ENCODE data around the gene CYP46A1.
A peak's percentile ranks its signal among the peaks of the same experiment; 100 is the strongest.

Gene CYP46A1

DNA sequence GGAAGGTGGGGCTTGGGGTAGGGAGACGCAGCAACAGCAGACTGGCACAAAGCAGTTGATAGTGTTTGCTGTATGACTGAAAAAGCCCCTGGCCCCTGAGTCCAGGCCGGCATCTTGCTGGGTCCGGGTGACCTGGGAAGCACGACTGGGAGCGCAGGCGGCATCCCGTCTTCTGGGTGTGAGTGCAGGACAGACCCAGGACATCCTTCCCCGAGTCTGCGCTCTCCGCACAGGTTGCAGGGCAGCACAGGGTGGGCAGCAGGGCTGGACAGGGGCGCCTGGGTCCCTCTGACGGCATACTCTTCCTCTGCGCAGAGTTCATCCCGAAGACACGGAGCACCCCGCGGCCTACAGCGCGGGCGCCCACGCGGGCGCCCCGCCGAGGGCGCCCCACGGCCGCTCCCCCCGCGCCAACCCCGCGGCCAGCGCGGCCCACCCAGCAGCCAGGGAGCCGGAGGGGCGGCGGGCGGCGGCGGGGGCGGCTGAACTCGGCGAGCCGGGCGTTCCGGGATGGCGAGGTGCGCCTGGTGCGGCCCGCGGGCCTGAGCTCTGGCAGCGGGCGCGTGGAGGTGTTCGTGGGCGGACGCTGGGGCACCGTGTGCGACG, 9.2 kb upstream of the CYP46A1 start:
- no peak for DNase-seq

- no peak for DNase-seq
Observed at GRCh38 chr14:99675382-99675835, 8.7 kb upstream of the CYP46A1 start.

GRCh38 chr14:99675951-99676350, 8.1 kb upstream of the CYP46A1 start:
- no peak for DNase-seq

GRCh38 chr14:99676657-99677056, 7.4 kb upstream of the CYP46A1 start:
- no peak for DNase-seq

- DNase-seq, result no peak
Observed at GRCh38 chr14:99677231-99678140, 6.6 kb upstream of the CYP46A1 start.

GRCh38 chr14:99678198-99678597, 5.9 kb upstream of the CYP46A1 start:
- DNase-seq, result no peak

DNA sequence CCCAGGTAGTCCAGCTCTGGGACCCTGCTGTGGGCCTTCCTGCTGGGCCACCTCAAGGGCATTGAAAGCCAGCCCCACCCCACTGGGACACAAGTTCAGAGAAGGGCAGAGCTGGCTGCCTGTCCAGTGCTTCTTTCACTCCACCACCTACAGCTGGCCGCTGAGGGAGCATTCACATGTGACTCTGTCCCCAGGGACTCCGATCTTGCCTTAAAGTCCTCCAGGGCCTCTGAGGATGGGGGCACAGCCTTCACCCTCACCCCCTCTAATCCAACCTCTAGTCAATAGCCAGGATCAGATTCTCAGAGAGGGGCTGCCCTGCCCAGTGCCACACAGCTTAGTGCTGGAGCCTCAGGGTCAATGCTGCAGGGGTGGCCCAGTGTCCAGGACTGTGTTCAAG, 5.0 kb upstream of the CYP46A1 start:
- DNase-seq, result no peak

GRCh38 chr14:99679543-99679942, 4.6 kb upstream of the CYP46A1 start:
- no peak for DNase-seq

GRCh38 chr14:99679996-99680395, 4.1 kb upstream of the CYP46A1 start:
- no peak for DNase-seq

- DNase-seq, result no peak
Observed at GRCh38 chr14:99681101-99681831, 2.8 kb upstream of the CYP46A1 start.

DNA sequence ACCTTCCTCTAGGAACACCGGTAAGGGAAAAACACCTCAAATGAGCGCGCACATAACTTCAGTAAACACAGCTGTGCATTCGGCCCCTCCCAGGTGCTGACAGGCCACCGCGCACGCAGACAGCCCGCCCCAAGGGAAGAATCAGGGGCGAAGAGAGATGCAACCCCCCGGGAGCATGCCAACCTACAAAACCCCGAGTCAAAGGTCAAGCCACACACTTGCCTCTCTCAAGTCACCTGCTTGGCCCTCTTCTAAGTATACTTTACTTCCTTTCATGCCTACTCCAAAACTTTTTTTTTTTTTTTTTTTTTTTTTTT, 2.3 kb upstream of the CYP46A1 start:
- DNase-seq, result no peak

- peak; percentile 82 for DNase-seq
Observed at GRCh38 chr14:99682809-99683618, 1.1 kb upstream of the CYP46A1 start.

DNA sequence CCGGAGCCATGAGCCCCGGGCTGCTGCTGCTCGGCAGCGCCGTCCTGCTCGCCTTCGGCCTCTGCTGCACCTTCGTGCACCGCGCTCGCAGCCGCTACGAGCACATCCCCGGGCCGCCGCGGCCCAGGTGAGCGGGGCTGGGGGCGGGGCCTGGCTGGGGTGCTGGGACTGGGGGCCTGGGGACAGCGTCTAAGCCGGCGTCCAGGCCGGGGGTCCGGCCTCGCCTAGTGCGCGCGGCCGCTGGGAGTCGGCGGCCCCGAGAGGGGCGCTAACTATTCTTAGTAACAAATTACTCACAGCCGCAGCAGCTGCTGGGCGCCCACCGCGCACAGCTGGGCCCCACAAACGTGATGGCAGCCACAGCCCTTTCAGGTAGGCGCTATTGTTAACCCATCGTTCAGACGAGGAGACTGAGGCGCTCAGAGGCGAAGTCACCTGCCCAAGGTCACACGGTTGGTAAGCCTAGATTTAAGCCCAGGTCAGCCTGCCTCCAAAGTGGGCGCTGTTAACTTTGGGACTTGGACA, 374 bp downstream of the CYP46A1 start:
- DNase-seq, result no peak

GRCh38 chr14:99685151-99685591, 1.1 kb downstream of the CYP46A1 start:
- no peak for DNase-seq

DNA sequence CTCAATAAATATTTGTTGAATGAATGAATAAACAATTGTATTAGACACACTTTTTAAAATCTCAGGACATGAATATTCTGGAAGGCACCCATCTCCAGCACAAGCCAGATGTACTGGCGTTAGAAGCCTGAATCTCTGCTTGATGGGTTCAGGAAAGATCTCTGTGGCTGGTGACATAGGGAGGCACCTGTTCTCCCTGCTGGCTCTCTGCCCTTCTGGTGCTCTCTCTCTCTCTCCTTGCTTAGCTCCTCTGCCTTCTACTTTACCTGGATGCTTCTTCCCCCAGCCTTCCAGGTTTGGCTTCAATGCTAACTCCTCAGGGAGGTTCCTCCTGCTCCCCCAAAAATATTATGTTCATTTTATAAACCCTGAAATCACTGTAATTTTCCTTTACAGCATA, 1.5 kb downstream of the CYP46A1 start:
- no peak for DNase-seq

DNA sequence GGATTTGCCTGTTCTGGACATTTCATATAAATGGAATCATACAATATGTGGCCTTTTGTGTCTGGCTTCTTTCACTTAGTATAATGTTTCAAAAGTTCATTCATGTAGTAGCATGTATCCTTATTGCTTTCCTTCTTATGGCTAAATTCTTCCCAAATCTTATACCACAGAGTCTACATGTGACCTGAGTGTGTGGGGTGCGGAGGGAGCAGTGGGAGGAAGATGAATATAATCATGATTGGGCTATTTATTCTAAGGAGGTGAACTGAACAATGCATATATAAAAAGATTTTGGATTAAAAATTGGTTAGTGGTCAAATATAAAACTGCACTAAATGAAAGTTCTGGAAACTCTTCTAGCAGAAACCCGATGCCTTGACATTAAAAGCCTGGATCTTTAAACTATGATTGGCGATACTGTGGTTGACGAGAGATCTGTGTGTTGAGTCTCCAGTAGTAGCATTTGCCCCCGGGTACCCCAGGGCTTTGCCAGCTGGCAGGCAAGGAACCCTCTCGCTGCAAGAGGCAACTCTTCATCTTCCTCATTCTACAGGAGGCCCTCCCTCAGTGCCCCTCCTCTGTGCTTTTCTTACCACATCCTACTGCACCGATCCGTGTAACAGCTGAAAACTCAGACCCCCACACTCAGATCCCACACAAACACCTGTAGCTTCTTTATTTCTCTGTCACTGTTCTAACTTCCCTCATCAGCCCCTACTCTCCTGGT, 2.6 kb downstream of the CYP46A1 start:
- DNase-seq, result no peak

DNA sequence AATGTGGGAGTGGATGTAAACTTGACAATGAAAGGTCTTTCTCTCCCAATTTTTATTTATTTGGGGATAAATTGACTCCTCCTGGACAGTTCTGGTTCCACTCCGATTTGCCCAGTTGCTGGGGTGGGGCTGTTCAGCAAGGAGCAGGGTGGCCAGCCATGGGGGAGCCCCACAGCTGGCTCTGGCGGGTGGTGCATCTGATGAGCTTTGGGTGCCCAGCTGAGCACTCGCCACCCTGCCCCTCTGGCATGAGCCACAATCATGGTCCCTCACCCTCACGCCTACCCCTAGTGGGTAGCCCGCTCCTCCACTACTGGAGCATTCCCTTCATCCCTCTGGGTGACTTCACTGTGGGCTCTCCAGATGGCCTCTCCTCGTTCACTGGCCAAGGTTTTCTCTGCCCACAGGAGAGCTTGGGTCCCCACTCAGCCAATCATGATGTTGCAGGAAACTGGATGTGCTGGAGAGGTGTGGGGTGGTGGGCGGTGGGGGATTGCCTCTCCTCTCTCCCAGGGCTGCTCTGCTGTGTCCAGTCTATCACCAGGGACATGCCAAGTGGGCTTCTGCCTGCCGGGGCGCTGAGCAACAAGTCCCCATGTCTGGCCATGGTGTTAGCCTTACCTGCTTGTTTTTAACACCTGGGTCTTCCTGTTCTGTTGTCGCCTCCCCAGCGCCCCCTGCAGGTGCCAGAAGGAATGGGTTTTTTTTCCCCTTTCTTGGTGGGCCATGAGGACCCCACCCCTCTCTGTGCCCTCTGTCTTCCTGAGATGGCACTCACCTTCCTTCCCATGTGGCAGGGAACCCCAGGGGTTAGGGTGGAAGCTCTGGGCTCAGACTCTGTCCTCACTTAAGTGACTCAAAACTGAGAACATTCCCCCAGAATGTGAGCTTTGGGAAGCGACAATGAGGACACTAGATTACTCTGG, 3.4 kb downstream of the CYP46A1 start:
- no peak for DNase-seq

GRCh38 chr14:99688210-99688581, 4.1 kb downstream of the CYP46A1 start:
- no peak for DNase-seq

- DNase-seq, result no peak
Observed at GRCh38 chr14:99688629-99689028, 4.5 kb downstream of the CYP46A1 start.

Data from left hindlimb (tissue), 1 donor.